Measurements from ENCODE around the gene IRAK1.
"Not testable (repeated sequence)": the region's sequence is repeated elsewhere in the genome, so short reads cannot be mapped to it uniquely, and the experiment has no call there.

Gene IRAK1

GRCh38 chrX:153993978-153994377 is 25.7 kb downstream of the IRAK1 start:
- DNase-seq: no peak

GRCh38 chrX:153993079-153993478 is 26.6 kb downstream of the IRAK1 start:
- DNase-seq: no peak

GRCh38 chrX:153992180-153992579 is 27.5 kb downstream of the IRAK1 start:
- no peak for DNase-seq

- DNase-seq: no peak
Observed at GRCh38 chrX:153991013-153991580, 28.6 kb downstream of the IRAK1 start.

GRCh38 chrX:153989973-153990655 is 29.6 kb downstream of the IRAK1 start:
- no peak for DNase-seq

GRCh38 chrX:153988493-153988892 is 31.2 kb downstream of the IRAK1 start:
- DNase-seq: no peak

- DNase-seq: no peak
Observed at GRCh38 chrX:153984351-153985178, 35.1 kb downstream of the IRAK1 start.

GRCh38 chrX:153983321-153983801 is 36.3 kb downstream of the IRAK1 start:
- DNase-seq: no peak

- DNase-seq: no peak
Observed at GRCh38 chrX:153981771-153982533, 37.8 kb downstream of the IRAK1 start.

- no peak for DNase-seq
Observed at GRCh38 chrX:153981231-153981630, 38.5 kb downstream of the IRAK1 start.

GRCh38 chrX:153980394-153980793 is 39.3 kb downstream of the IRAK1 start:
- not testable (repeated sequence) for DNase-seq

GRCh38 chrX:153974726-153975286 is 44.9 kb downstream of the IRAK1 start:
- no peak for DNase-seq

GRCh38 chrX:153974003-153974725 is 45.5 kb downstream of the IRAK1 start:
- DNase-seq: no peak

GRCh38 chrX:153973127-153974002 is 46.3 kb downstream of the IRAK1 start:
- peak; percentile 19 for DNase-seq

GRCh38 chrX:153972368-153973126 is 47.2 kb downstream of the IRAK1 start, which contains the start of gene TMEM187:
TSS of gene TMEM187 (plus strand) at chrX:153972754. CDS start at chrX:153982063, 9,309 bp downstream.
- DNase-seq: peak; percentile 62

- DNase-seq: peak; percentile 50
Observed at GRCh38 chrX:153971450-153972367, 48.0 kb downstream of the IRAK1 start, which contains the start of gene HCFC1. TSS of gene HCFC1 (minus strand) at chrX:153971818. CDS start at chrX:153970840, 978 bp downstream.

GRCh38 chrX:153971124-153971449 is 48.6 kb downstream of the IRAK1 start:
- peak; percentile 48 for DNase-seq

GRCh38 chrX:153970357-153971123 is 49.2 kb downstream of the IRAK1 start:
- DNase-seq: peak; percentile 10
